Measurements from ENCODE around the gene RLBP1. TPM values are rescaled to one million over a fixed set of nuclear protein-coding genes. Genes with fewer than 3 reads are reported as not detected.
A peak's percentile ranks its signal among the peaks of the same experiment; 100 is the strongest.
"Not testable (repeated sequence)": the region's sequence is repeated elsewhere in the genome, so short reads cannot be mapped to it uniquely, and the experiment has no call there.

Gene RLBP1
- polyA plus RNA-seq (2013): 0.22 TPM

DNA sequence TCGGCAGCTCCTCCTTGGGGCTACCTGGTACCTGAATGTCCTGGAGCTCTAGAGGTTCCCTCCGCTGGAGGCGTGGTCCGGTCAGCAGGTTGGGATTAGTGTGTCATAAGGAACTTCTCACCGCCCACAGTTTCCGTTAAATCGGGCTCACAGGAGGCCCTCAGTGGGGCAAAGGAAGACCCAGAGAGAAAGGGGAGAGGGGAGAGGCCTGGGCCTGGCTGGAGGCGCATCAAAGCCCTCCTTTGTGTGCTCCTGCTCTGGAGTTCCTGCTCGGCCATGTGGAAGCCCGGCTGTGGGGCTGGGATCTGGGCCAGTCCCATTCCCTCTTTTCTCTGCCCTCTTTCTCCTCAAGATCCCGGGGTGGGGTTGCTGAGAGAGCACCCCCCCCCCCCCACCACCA is at the start of gene RLBP1:
TSS of gene RLBP1 (minus strand) at position 37 of the 400 bp plus-strand sequence. CDS start 2,604 bp downstream, outside the sequence.
- ChIA-PET CTCF (interaction anchor here (1.3 kb wide), 1 partner anchor 15 kb away, joined by 3 read pairs; no protein-coding TSS in a partner anchor), POLR2A (no interaction called here)
- no peaks in the 10 kb centered on the region for H3K9me3 ChIP-seq (ENCODE audit: control extremely low read depth in 1 of 5, control insufficient read depth in 4 of 5, insufficient read depth in 2 of 5, low read depth in 1 of 5, low read length in 4 of 5)
- peaks cover 0 to 2% (median 0%) of the 10 kb centered on the region in 5 experiments for H3K27me3 ChIP-seq (replicated peaks in 2 of 5; ENCODE audit: control insufficient read depth in 4 of 5, insufficient read depth in 5 of 5, low read length in 4 of 5)
- WGBS (ENCODE audit: insufficient coverage): 70% methylated on average over 4 of the region's 11 CpGs
- H3K36me3 ChIP-seq (ENCODE audit: control insufficient read depth in 4 of 4, insufficient read depth in 4 of 4, low read length in 3 of 4): no peaks in the 10 kb centered on the region
- no peaks in the 10 kb centered on the region for H3K4me1 ChIP-seq (ENCODE audit: control extremely low read depth in 1 of 4, control insufficient read depth in 4 of 4, insufficient read depth in 4 of 4, low read length in 3 of 4)
- no peak within 1 kb of the TSS for H3K4me3 ChIP-seq (ENCODE audit: control insufficient read depth in 1 of 7, extremely low read depth in 1 of 7, insufficient read depth in 4 of 7, low read depth in 2 of 7, low read length in 6 of 7)
- DNase-seq: no peak
- H3K27ac ChIP-seq (ENCODE audit: insufficient read depth in 1 of 2, low read depth in 1 of 2, low read length in 2 of 2, poor library complexity in 1 of 2, severe bottlenecking in 2 of 2): no peak within 1 kb of the TSS

GRCh38 chr15:89250142-89250541 is 28.8 kb upstream of the RLBP1 start:
- H3K27me3 ChIP-seq (replicated peaks in 2 of 5; ENCODE audit: control insufficient read depth in 4 of 5, insufficient read depth in 5 of 5, low read length in 4 of 5); H3K4me3 ChIP-seq (ENCODE audit: control insufficient read depth in 1 of 7, extremely low read depth in 1 of 7, insufficient read depth in 4 of 7, low read depth in 2 of 7, low read length in 6 of 7); H3K27ac ChIP-seq (ENCODE audit: insufficient read depth in 1 of 2, low read depth in 1 of 2, low read length in 2 of 2, poor library complexity in 1 of 2, severe bottlenecking in 2 of 2); H3K9me3 ChIP-seq (ENCODE audit: control extremely low read depth in 1 of 5, control insufficient read depth in 4 of 5, insufficient read depth in 2 of 5, low read depth in 1 of 5, low read length in 4 of 5); DNase-seq; H3K4me1 ChIP-seq (ENCODE audit: control extremely low read depth in 1 of 4, control insufficient read depth in 4 of 4, insufficient read depth in 4 of 4, low read length in 3 of 4); POLR2A ChIA-PET: not testable (repeated sequence)
- H3K36me3 ChIP-seq (ENCODE audit: control insufficient read depth in 4 of 4, insufficient read depth in 4 of 4, low read length in 3 of 4): peaks cover 0 to 58% (median 19%) of the 10 kb centered on the region in 4 experiments
- no CpG with 5 or more reads among the region's 5 CpGs for WGBS (ENCODE audit: insufficient coverage)
- CTCF ChIA-PET: interaction anchor here (1.5 kb wide), 1 partner anchor 44 kb away, joined by 4 read pairs; no protein-coding TSS in a partner anchor

DNA sequence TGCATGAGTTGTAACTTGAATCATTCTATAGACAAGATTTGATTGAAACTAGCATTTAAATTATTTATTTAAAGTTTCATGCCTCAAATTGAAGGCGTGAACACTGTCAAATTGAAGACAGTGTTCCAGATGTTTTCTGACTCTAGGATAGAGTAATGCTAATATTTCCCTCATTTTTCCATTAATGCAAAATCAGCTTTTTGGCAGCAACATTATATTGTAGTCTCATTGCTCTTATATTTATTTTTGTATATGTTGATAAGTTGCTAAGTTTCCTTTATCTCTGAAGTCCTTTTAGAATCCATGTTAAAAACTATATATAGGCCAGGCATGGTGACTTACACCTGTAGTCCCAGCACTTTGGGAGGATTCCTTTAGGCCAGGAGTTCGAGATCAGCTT is 27.2 kb upstream of the RLBP1 start:
- Histone ChIP-seq H3K4me1 (ENCODE audit: control extremely low read depth in 1 of 4, control insufficient read depth in 4 of 4, insufficient read depth in 4 of 4, low read length in 3 of 4) (peaks cover under 1 to 16% (median 8%) of the 10 kb centered on the region in 4 experiments), H3K36me3 (ENCODE audit: control insufficient read depth in 4 of 4, insufficient read depth in 4 of 4, low read length in 3 of 4) (peaks cover 0 to 46% (median 17%) of the 10 kb centered on the region in 4 experiments), H3K4me3 (ENCODE audit: control insufficient read depth in 1 of 7, extremely low read depth in 1 of 7, insufficient read depth in 4 of 7, low read depth in 2 of 7, low read length in 6 of 7) (no peak overlapping the region), H3K9me3 (ENCODE audit: control extremely low read depth in 1 of 5, control insufficient read depth in 4 of 5, insufficient read depth in 2 of 5, low read depth in 1 of 5, low read length in 4 of 5) (peaks cover 0 to 4% (median 0%) of the 10 kb centered on the region in 5 experiments), H3K27ac (ENCODE audit: insufficient read depth in 1 of 2, low read depth in 1 of 2, low read length in 2 of 2, poor library complexity in 1 of 2, severe bottlenecking in 2 of 2) (no peak overlapping the region), H3K27me3 (replicated peaks in 2 of 5; ENCODE audit: control insufficient read depth in 4 of 5, insufficient read depth in 5 of 5, low read length in 4 of 5) (no peaks in the 10 kb centered on the region)
- no peak for DNase-seq
- POLR2A ChIA-PET: no interaction called here
- CTCF ChIA-PET: interaction anchor here (1.5 kb wide), 1 partner anchor 43 kb away, joined by 4 read pairs; no protein-coding TSS in a partner anchor
- 100% methylated on average over 1 of the region's 2 CpGs for WGBS (ENCODE audit: insufficient coverage)

DNA sequence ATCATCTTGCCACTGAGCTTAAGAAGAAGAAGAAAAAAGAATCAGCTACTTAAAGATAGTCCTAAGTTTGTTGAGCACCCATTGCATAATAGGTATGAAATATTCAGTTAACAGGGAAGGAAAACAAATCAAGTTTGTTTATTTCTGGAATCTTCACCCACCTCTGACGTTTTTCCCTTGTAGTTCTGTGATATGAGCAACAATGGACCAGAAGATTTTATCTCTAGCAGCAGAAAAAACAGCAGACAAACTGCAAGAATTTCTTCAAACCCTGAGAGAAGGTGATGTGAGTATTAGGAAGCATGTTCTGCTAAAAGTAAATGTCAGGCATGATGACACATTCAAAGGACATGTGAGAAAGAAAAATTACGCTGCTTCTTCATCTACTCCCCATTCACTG is 26.1 kb upstream of the RLBP1 start:
- H3K9me3 ChIP-seq (ENCODE audit: control extremely low read depth in 1 of 5, control insufficient read depth in 4 of 5, insufficient read depth in 2 of 5, low read depth in 1 of 5, low read length in 4 of 5): peaks cover 0 to 4% (median 0%) of the 10 kb centered on the region in 5 experiments
- no peak overlapping the region for H3K4me3 ChIP-seq (ENCODE audit: control insufficient read depth in 1 of 7, extremely low read depth in 1 of 7, insufficient read depth in 4 of 7, low read depth in 2 of 7, low read length in 6 of 7)
- 80% methylated on average over 1 of the region's 2 CpGs for WGBS (ENCODE audit: insufficient coverage)
- H3K36me3 ChIP-seq (ENCODE audit: control insufficient read depth in 4 of 4, insufficient read depth in 4 of 4, low read length in 3 of 4): peaks cover 0 to 46% (median 17%) of the 10 kb centered on the region in 4 experiments
- H3K27ac ChIP-seq (ENCODE audit: insufficient read depth in 1 of 2, low read depth in 1 of 2, low read length in 2 of 2, poor library complexity in 1 of 2, severe bottlenecking in 2 of 2): no peak overlapping the region
- H3K27me3 ChIP-seq (replicated peaks in 2 of 5; ENCODE audit: control insufficient read depth in 4 of 5, insufficient read depth in 5 of 5, low read length in 4 of 5): peaks cover 0 to 3% (median 0%) of the 10 kb centered on the region in 5 experiments
- DNase-seq: no peak
- ChIA-PET CTCF (interaction anchor here (0.8 to 1.1 kb wide), 2 partner anchors 10 to 41 kb away, joined by 3 to 4 read pairs; no protein-coding TSS in a partner anchor), POLR2A (no interaction called here)
- H3K4me1 ChIP-seq (ENCODE audit: control extremely low read depth in 1 of 4, control insufficient read depth in 4 of 4, insufficient read depth in 4 of 4, low read length in 3 of 4): peaks cover 6 to 22% (median 11%) of the 10 kb centered on the region in 4 experiments

DNA sequence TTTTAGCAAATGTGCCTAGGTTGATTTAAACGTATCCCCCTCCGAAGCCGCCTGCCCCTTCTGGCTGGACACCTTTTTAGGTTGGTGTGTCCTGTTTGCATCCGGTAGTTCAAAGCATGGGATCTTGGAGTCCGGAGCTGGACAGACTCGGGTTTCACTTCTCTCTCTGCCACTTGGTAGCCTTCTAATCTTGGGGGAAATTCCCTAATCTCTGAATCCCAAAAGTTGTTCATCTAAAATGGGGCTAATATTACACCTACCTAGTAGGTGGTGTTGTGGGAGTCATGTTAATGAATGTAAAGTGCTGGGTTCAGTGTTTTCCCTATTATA is 23.2 kb upstream of the RLBP1 start:
- no peak for DNase-seq
- 0% methylated on average over 5 of the region's 6 CpGs for WGBS (ENCODE audit: insufficient coverage)
- Histone ChIP-seq H3K36me3 (ENCODE audit: control insufficient read depth in 4 of 4, insufficient read depth in 4 of 4, low read length in 3 of 4) (peaks cover 0 to 32% (median 12%) of the 10 kb centered on the region in 4 experiments), H3K4me1 (ENCODE audit: control extremely low read depth in 1 of 4, control insufficient read depth in 4 of 4, insufficient read depth in 4 of 4, low read length in 3 of 4) (peaks cover 6 to 22% (median 11%) of the 10 kb centered on the region in 4 experiments), H3K9me3 (ENCODE audit: control extremely low read depth in 1 of 5, control insufficient read depth in 4 of 5, insufficient read depth in 2 of 5, low read depth in 1 of 5, low read length in 4 of 5) (peaks cover 0 to 3% (median 0%) of the 10 kb centered on the region in 5 experiments), H3K27me3 (replicated peaks in 2 of 5; ENCODE audit: control insufficient read depth in 4 of 5, insufficient read depth in 5 of 5, low read length in 4 of 5) (peaks cover 0 to 4% (median 0%) of the 10 kb centered on the region in 5 experiments), H3K4me3 (ENCODE audit: control insufficient read depth in 1 of 7, extremely low read depth in 1 of 7, insufficient read depth in 4 of 7, low read depth in 2 of 7, low read length in 6 of 7) (peak overlapping the region; percentile 81 to 100 (median 94)), H3K27ac (ENCODE audit: insufficient read depth in 1 of 2, low read depth in 1 of 2, low read length in 2 of 2, poor library complexity in 1 of 2, severe bottlenecking in 2 of 2) (peak overlapping the region; percentile 17 to 71)
- ChIA-PET CTCF (interaction anchor here (1.0 to 3.4 kb wide), 8 partner anchors 9 to 38 kb away, joined by 3 to 18 read pairs (median 3); no protein-coding TSS in a partner anchor), POLR2A (no interaction called here)

DNA sequence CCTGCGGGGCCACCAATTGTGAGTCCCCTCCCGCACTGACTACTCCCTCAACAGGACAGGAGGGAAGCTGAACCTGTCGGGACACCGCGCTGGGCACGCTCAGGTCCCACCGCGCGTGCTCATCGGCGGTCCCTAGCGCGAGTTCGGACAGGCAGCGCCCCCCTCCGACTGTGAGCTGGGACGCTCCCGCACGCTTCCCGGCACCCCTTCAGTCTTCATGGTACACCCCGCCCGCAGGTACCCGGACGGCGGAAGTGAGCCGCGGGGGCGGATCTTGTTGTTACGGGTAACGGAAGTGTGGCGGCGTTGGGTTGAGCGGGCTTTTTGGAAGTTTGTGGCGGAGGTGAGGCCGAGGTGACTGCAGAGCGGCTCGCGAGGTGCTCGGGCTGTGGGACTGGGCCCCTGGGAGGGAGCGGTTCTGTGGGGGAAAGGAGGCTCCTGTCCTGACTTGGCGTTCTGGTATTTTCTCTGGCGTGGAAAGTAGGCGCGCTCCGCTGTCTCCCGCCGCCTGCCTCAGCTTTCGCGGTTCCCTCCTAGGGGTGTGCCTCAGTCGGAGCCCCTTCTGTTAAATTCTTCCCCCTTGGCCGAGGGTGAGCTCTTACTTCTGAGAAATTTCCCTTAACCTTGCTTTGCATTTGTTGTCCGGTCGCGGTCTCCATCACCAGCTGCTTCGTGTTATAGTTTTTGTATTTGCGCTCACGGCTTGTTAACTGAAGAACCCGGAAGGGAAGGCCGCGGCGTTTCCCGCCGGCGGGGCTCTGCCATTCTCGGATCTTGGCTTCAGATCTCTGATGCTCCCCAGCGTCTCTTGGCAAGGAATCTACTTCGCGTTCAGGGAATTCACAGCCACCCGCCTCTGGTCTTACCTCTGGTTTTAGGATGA is 22.6 kb upstream of the RLBP1 start, which contains the start of gene FANCI:
TSS of gene FANCI (plus strand) at position 289 of the 883 bp plus-strand sequence. CDS start 3,669 bp downstream, outside the sequence.
- POLR2A ChIA-PET: interaction anchor here (1.1 kb wide), 1 partner anchor 36 kb away, joined by 3 read pairs; no protein-coding TSS in a partner anchor
- Histone ChIP-seq H3K27me3 (replicated peaks in 2 of 5; ENCODE audit: control insufficient read depth in 4 of 5, insufficient read depth in 5 of 5, low read length in 4 of 5) (peaks cover 0 to 4% (median 0%) of the 10 kb centered on the region in 5 experiments), H3K9me3 (ENCODE audit: control extremely low read depth in 1 of 5, control insufficient read depth in 4 of 5, insufficient read depth in 2 of 5, low read depth in 1 of 5, low read length in 4 of 5) (no peaks in the 10 kb centered on the region), H3K36me3 (ENCODE audit: control insufficient read depth in 4 of 4, insufficient read depth in 4 of 4, low read length in 3 of 4) (peaks cover 0 to 26% (median 9%) of the 10 kb centered on the region in 4 experiments), H3K27ac (ENCODE audit: insufficient read depth in 1 of 2, low read depth in 1 of 2, low read length in 2 of 2, poor library complexity in 1 of 2, severe bottlenecking in 2 of 2) (peak within 1 kb of the TSS; percentile 17 to 71), H3K4me1 (ENCODE audit: control extremely low read depth in 1 of 4, control insufficient read depth in 4 of 4, insufficient read depth in 4 of 4, low read length in 3 of 4) (peaks cover 6 to 22% (median 11%) of the 10 kb centered on the region in 4 experiments), H3K4me3 (ENCODE audit: control insufficient read depth in 1 of 7, extremely low read depth in 1 of 7, insufficient read depth in 4 of 7, low read depth in 2 of 7, low read length in 6 of 7) (peak within 1 kb of the TSS; percentile 81 to 100 (median 94))
- under 1% methylated on average over 66 of the region's 69 CpGs for WGBS (ENCODE audit: insufficient coverage)
- DNase-seq: peak; percentile 95 to 96 (median 96)
- CTCF ChIA-PET: interaction anchor here (1.0 to 3.4 kb wide), 7 partner anchors 9 to 38 kb away, joined by 3 to 18 read pairs (median 3); no protein-coding TSS in a partner anchor

All from common myeloid progenitor, CD34-positive (primary cell).